IMR-90 (cell line): Measurements from ENCODE around the gene INTS11. TPM values are rescaled to one million over a fixed set of nuclear protein-coding genes. Genes with fewer than 3 reads are reported as not detected.

Experiments used
- ATAC-seq: fragments of 200-7000 bp; cut with Tn5 transposase; 2 replicates; pipeline ENCODE4 v1.9.1; 2020; ENCODE audit warnings: low read depth, mild to moderate bottlenecking, moderate library complexity
- BruUV-seq: library from RNA; stranded (reverse); fragments of 400-500 nt; replicated peaks from 2 replicates; lab custom pipeline; 2021; lab: Mats Ljungman, UMichigan
- CTCF ChIA-PET: fragments of 300-600 bp; formaldehyde crosslinking; extraction: SDS; loops from one replicate; lab custom pipeline; 2021; ENCODE audit warnings: antibody characterized with exemption; lab: Yijun Ruan, JAX
- POLR2A ChIA-PET: fragments of 300-600 bp; sonication (Branson Sonifier 250); formaldehyde crosslinking; loops from one replicate; lab custom pipeline; 2022; ENCODE audit warnings: antibody characterized with exemption; ENCODE audit not compliant: unreplicated experiment; lab: Charles Lee
- DNase-seq: peaks from one replicate; pipeline ENCODE4 v3.0.0; 2013
- H2AFZ ChIP-seq: replicated peaks from 2 replicates; pipeline ENCODE3; 2013; ENCODE audit warnings: low read length, mild to moderate bottlenecking; ENCODE audit not compliant: poor library complexity
- H2AK5ac ChIP-seq: 2 replicates; pipeline ENCODE4 v1.6.1; 2013; ENCODE audit warnings: low read depth, low read length, inconsistent platforms
- H2AK9ac ChIP-seq: replicated peaks from 2 replicates; pipeline ENCODE3; 2013; ENCODE audit warnings: mild to moderate bottlenecking, low read depth, low read length, moderate library complexity; ENCODE audit not compliant: poor library complexity
- H2BK120ac ChIP-seq: 2 replicates; pipeline ENCODE4 v1.6.1; 2013; ENCODE audit warnings: low read depth, low read length, inconsistent platforms
- H2BK15ac ChIP-seq: 3 replicates; pipeline ENCODE4 v1.6.1; 2013; ENCODE audit warnings: low read depth, low read length, inconsistent platforms
- H2BK20ac ChIP-seq: 2 replicates; pipeline ENCODE4 v1.6.1; 2013; ENCODE audit warnings: low read depth, mild to moderate bottlenecking, inconsistent platforms, low read length, moderate library complexity
- H2BK5ac ChIP-seq: 2 replicates; pipeline ENCODE4 v1.6.1; 2013; ENCODE audit warnings: mild to moderate bottlenecking, low read depth, low read length, inconsistent platforms; ENCODE audit not compliant: poor library complexity, severe bottlenecking
- H3K14ac ChIP-seq: replicated peaks from 2 replicates; pipeline ENCODE4 v1.6.1; 2013; ENCODE audit warnings: low read depth, low read length, inconsistent platforms
- H3K18ac ChIP-seq: 2 replicates; pipeline ENCODE4 v1.6.1; 2013; ENCODE audit warnings: low read depth, low read length, control low read depth
- H3K23ac ChIP-seq: 2 replicates; pipeline ENCODE4 v1.6.1; 2013; ENCODE audit warnings: low read depth, low read length, inconsistent platforms
- H3K27ac ChIP-seq: 2 replicates; pipeline ENCODE4 v1.5.1; 2013; ENCODE audit warnings: mild to moderate bottlenecking, control low read depth, low read length; ENCODE audit not compliant: insufficient read depth
- H3K27me3 ChIP-seq: 2 replicates; pipeline ENCODE4 v1.6.1; 2013; ENCODE audit warnings: low read length; ENCODE audit not compliant: control insufficient read depth, insufficient read depth
- H3K36me3 ChIP-seq: 2 replicates; pipeline ENCODE4 v1.6.1; 2013; ENCODE audit warnings: low read length, mixed read lengths; ENCODE audit not compliant: control insufficient read depth, insufficient read depth
- H3K4ac ChIP-seq: 2 replicates; pipeline ENCODE4 v1.6.1; 2013; ENCODE audit warnings: low read depth, low read length, inconsistent platforms
- H3K4me1 ChIP-seq: 2 replicates; pipeline ENCODE4 v1.6.1; 2013; ENCODE audit warnings: low read length, mixed read lengths; ENCODE audit not compliant: control insufficient read depth, insufficient read depth
- H3K4me2 ChIP-seq: 2 replicates; pipeline ENCODE4 v1.6.1; 2013; ENCODE audit warnings: low read depth, mild to moderate bottlenecking, control low read depth, low read length, moderate library complexity
- H3K4me3 ChIP-seq: 2 replicates; pipeline ENCODE4 v1.5.1; 2013; ENCODE audit warnings: low read depth, mild to moderate bottlenecking, control low read depth, low read length, moderate library complexity; ENCODE audit not compliant: insufficient read depth
- H3K56ac ChIP-seq: 2 replicates; pipeline ENCODE4 v1.6.1; 2013; ENCODE audit warnings: low read length, inconsistent platforms; ENCODE audit not compliant: insufficient read depth; ENCODE audit errors: extremely low read depth
- H3K79me1 ChIP-seq, 2 experiments: 2 replicates each; pipeline ENCODE4 v1.6.1; 2013; ENCODE audit warnings: low read length in 2 of 2, inconsistent platforms in 1 of 2, low read depth in 1 of 2
- H3K9ac ChIP-seq: 2 replicates; pipeline ENCODE4 v1.6.1; 2013; ENCODE audit warnings: low read depth, low read length, control low read depth
- H3K9me1 ChIP-seq: 2 replicates; pipeline ENCODE4 v1.6.1; 2013; ENCODE audit warnings: low read length, inconsistent platforms; ENCODE audit not compliant: insufficient read depth
- H3K9me3 ChIP-seq: 2 replicates; pipeline ENCODE4 v1.6.1; 2013; ENCODE audit warnings: low read length; ENCODE audit not compliant: control insufficient read depth, insufficient read depth
- H4K20me1 ChIP-seq: 2 replicates; pipeline ENCODE4 v1.6.1; 2013; ENCODE audit warnings: low read length, inconsistent platforms; ENCODE audit not compliant: insufficient read depth
- H4K5ac ChIP-seq: 2 replicates; pipeline ENCODE4 v1.6.1; 2013; ENCODE audit warnings: mild to moderate bottlenecking, low read depth, low read length, control low read depth
- H4K8ac ChIP-seq, 2 experiments: 2 replicates each; pipeline ENCODE4 v1.6.1; 2013; ENCODE audit warnings: low read depth in 2 of 2, low read length in 2 of 2, control low read depth in 1 of 2, inconsistent platforms in 1 of 2
- H4K91ac ChIP-seq: 2 replicates; pipeline ENCODE4 v1.6.1; 2013; ENCODE audit warnings: low read depth, low read length, inconsistent platforms; ENCODE audit not compliant: insufficient read depth
- CTCF ChIP-seq: conservative IDR thresholded peaks from 2 replicates; pipeline ENCODE4 v1.5.1; 2012; ENCODE audit warnings: mild to moderate bottlenecking, low read depth, low read length, improper control_type of control experiment
- ELK1 ChIP-seq: fragments of 150-350 bp; IDR thresholded peaks from 2 replicates; pipeline ENCODE4 v1.6.1; 2016; ENCODE audit warnings: low read depth, mild to moderate bottlenecking, low read length, moderate library complexity, borderline replicate concordance
- MAZ ChIP-seq: IDR thresholded peaks from 2 replicates; pipeline ENCODE4 v1.6.1; 2012; ENCODE audit warnings: low read depth, mild to moderate bottlenecking, low read length, improper control_type of control experiment, moderate library complexity, borderline replicate concordance
- RAD21 ChIP-seq: IDR thresholded peaks from 2 replicates; pipeline ENCODE4 v1.6.1; 2012; ENCODE audit warnings: low read length, improper control_type of control experiment
- SMC3 ChIP-seq: fragments of 150-350 bp; IDR thresholded peaks from 2 replicates; pipeline ENCODE4 v1.6.1; 2016; ENCODE audit warnings: low read depth, mild to moderate bottlenecking, antibody characterized with exemption, low read length, moderate library complexity
- WGBS, 2 experiments: methylation state at CpG; one replicate each; pipeline versions ENCODE4 v1.1.5 to v1.1.7; 2013; ENCODE audit warnings: missing lambda C conversion rate in 2 of 2; ENCODE audit not compliant: insufficient read length in 1 of 2; ENCODE audit errors: extremely low coverage in 2 of 2; 5-methylcytosine and 5-hydroxymethylcytosine counted together
- dilution Hi-C: fragments of 300-500 bp; cut with HindIII; formaldehyde crosslinking; loops from one replicate; pipeline ENCODE4 v1.14.3; 2018; ENCODE audit warnings: low sequenced_read_pairs; ENCODE audit not compliant: unreplicated experiment
- in situ Hi-C: fragments of 300-500 bp; cut with MboI; formaldehyde crosslinking; loops from 3 replicates; pipeline ENCODE4 v1.14.3; 2019; ENCODE audit warnings: low sequenced_read_pairs, inconsistent platforms, mixed read lengths
- intact Hi-C: fragments of 100-400 bp; cut with micrococcal nuclease; formaldehyde crosslinking; loops from 2 replicates; pipeline ENCODE4 v1.10.0; 2022
- polyA plus RNA-seq, 3 experiments: library from polyadenylated mRNA; depleted of rRNA; stranded (reverse); fragments of >200 nt; gene quantifications; 2 replicates each; pipeline ENCODE4 v1.2.3, GENCODE V29; 2012; ENCODE audit warnings: low replicate concordance in 1 of 3
- total RNA-seq: library from RNA; depleted of rRNA; stranded (reverse); fragments of >200 nt; gene quantifications from 2 replicates; pipeline ENCODE4 v1.2.3, GENCODE V29; 2012

INTS11 gene
- total and polyA plus RNA-seq, 2 of the 4 experiments (the other 2 are of a cell fraction): 56.1 to 123 TPM

GRCh38 chr1:1290238-1290731 is 34.2 kb downstream of the INTS11 start:
- peak overlapping the region; percentile 18 for H2AFZ ChIP-seq
- no peak overlapping the region for H4K91ac ChIP-seq
- H3K4ac ChIP-seq: no peak overlapping the region
- H2AK5ac ChIP-seq: no peak overlapping the region
- no peak overlapping the region for H3K27ac ChIP-seq
- BruUV-seq: no TSS peak
- no peak overlapping the region for H4K5ac ChIP-seq
- H3K9me1 ChIP-seq: no peaks in the 10 kb centered on the region
- no peak overlapping the region for H4K8ac ChIP-seq
- H3K4me1 ChIP-seq: no peaks in the 10 kb centered on the region; the same call in 1 of the 2 replicates
- H3K27me3 ChIP-seq: no peaks in the 10 kb centered on the region
- H2BK5ac ChIP-seq: no peak overlapping the region
- ATAC-seq: peak; percentile 87
- no peak for DNase-seq
- in situ Hi-C loops: no loop called here
- no peak overlapping the region for H2BK20ac ChIP-seq
- H3K18ac ChIP-seq: no peak overlapping the region
- intact Hi-C loops: loop anchor here (1.0 kb wide), 1 partner anchor 168 kb away; no protein-coding TSS in a partner anchor
- POLR2A ChIA-PET: interaction anchor here (0.5 kb wide), 1 partner anchor 10 kb away, joined by 4 read pairs; no protein-coding TSS in a partner anchor
- TF ChIP-seq ELK1 (no peak), RAD21 (peak; percentile 63), CTCF (peak; percentile 64), SMC3 (peak; percentile 58; the same call in 1 of the 2 replicates), MAZ (0 out of 2 replicates have a peak, but pooled peaks have one; percentile 16)
- no peaks in the 10 kb centered on the region for H3K9me3 ChIP-seq
- no peaks in the 10 kb centered on the region for H3K79me1 ChIP-seq
- no peak overlapping the region for H3K56ac ChIP-seq
- no peak overlapping the region for H3K23ac ChIP-seq
- peaks cover 13% of the 10 kb centered on the region for H4K20me1 ChIP-seq
- peak overlapping the region; percentile 61 for H2AK9ac ChIP-seq
- H2BK15ac ChIP-seq: no peak overlapping the region
- no peak overlapping the region for H3K9ac ChIP-seq
- peaks cover 16% of the 10 kb centered on the region for H3K36me3 ChIP-seq
- H3K14ac ChIP-seq: no peak overlapping the region
- dilution Hi-C loops: no loop called here
- H3K4me3 ChIP-seq: no peak overlapping the region
- CTCF ChIA-PET: interaction anchor here (0.8 to 1.5 kb wide), 3 partner anchors 8 to 168 kb away, joined by 3 to 5 read pairs (median 3); no protein-coding TSS in a partner anchor
- no peak overlapping the region for H3K4me2 ChIP-seq
- no peak overlapping the region for H2BK120ac ChIP-seq
- WGBS, 2 experiments: 20% methylated on average over 2 of the region's 15 CpGs; no CpG with 5 or more reads in 1 of the 2 experiments
